OCI-LY1 (cell line): Measurements from ENCODE around the gene HELZ2.

ENCODE experiments used
- CTCF ChIP-seq: fragments of 200-600 bp; sonication (generic), shearing (Covaris generic); IDR thresholded peaks from 2 replicates; pipeline ENCODE4 v1.5.1; 2017; ENCODE audit warnings: mild to moderate bottlenecking, antibody characterized with exemption, low read length, moderate library complexity, mixed read lengths
- EZH2 ChIP-seq: fragments of 200-600 bp; sonication (generic), shearing (Covaris generic); IDR thresholded peaks from 2 replicates; pipeline ENCODE4 v1.8.0; 2017; ENCODE audit warnings: borderline replicate concordance, mixed run types, mild to moderate bottlenecking, antibody characterized with exemption, low read length, moderate library complexity, mixed read lengths

- TF ChIP-seq CTCF, result no peak
- no peak for TF ChIP-seq EZH2
Measured at GRCh38 chr20:63595416-63596127, 21.5 kb upstream of the HELZ2 start.
